HepG2 (cell line): ENCODE results near the gene SPINK5. TPM values are rescaled to one million over a fixed set of nuclear protein-coding genes. Genes with fewer than 3 reads are reported as not detected.

Source experiments
- ATAC-seq: fragments of 200-7000 bp; cut with Tn5 transposase; 3 replicates; pipeline ENCODE4 v1.9.1; 2020; ENCODE audit warnings: mild to moderate bottlenecking, moderate library complexity
- BruUV-seq: library from RNA; stranded (reverse); fragments of 400-500 nt; replicated peaks from 2 replicates; lab custom pipeline; 2021; lab: Mats Ljungman, UMichigan
- CTCF ChIA-PET: fragments of 300-600 bp; formaldehyde crosslinking; extraction: SDS; loops from one replicate; lab custom pipeline; 2021; ENCODE audit warnings: low total read pairs, inconsistent platforms, low intra/inter-chr PET ratio; lab: Yijun Ruan, JAX
- POLR2A ChIA-PET: fragments of 350-600 bp; sonication (Branson Sonifier 250); formaldehyde crosslinking; loops from one replicate; lab custom pipeline; 2020; ENCODE audit warnings: antibody characterized with exemption, inconsistent platforms; lab: Yijun Ruan, JAX
- DNase-seq: peaks from one replicate; pipeline ENCODE4 v3.0.0-alpha.2; 2015; ENCODE audit warnings: low spot score
- FAIRE-seq: peaks from 3 replicates; lab custom pipeline; 2011; peaks lifted over from hg19 to GRCh38; lab: Jason Lieb, UNC
- H2AFZ ChIP-seq: one replicate; pipeline ENCODE4 v1.6.1; 2011; ENCODE audit warnings: low read length, inconsistent platforms
- H3K27ac ChIP-seq: fragments of 300-600 bp; 3 replicates; pipeline ENCODE4 v1.8.0; 2011; ENCODE audit warnings: mixed run types, mild to moderate bottlenecking, mixed read lengths, low read length, inconsistent platforms; ENCODE audit not compliant: insufficient read depth; ENCODE audit errors: extremely low read length
- H3K27me3 ChIP-seq, 2 experiments: fragments of 200-600 bp in 1 of 2; 2 replicates in 1 of 2; 3 replicates in 1 of 2; pipeline versions ENCODE4 v1.6.0 to v1.8.0; 2011; ENCODE audit warnings: low read length in 2 of 2, mild to moderate bottlenecking in 2 of 2, moderate library complexity in 2 of 2, inconsistent platforms in 1 of 2; ENCODE audit not compliant: insufficient read depth in 2 of 2, control insufficient read depth in 1 of 2
- H3K36me3 ChIP-seq, 2 experiments: fragments of 200-600 bp in 1 of 2; replicated peaks in 1 of 2; 2 replicates in 1 of 2; 3 replicates in 1 of 2; pipeline versions ENCODE4 v1.5.1 to v1.8.0; 2011; ENCODE audit warnings: low read length in 2 of 2, inconsistent platforms in 1 of 2; ENCODE audit not compliant: insufficient read depth in 2 of 2, control insufficient read depth in 1 of 2
- H3K4me1 ChIP-seq: 2 replicates; pipeline ENCODE4 v1.5.1; 2012; ENCODE audit warnings: low read length, inconsistent platforms; ENCODE audit not compliant: insufficient read depth
- H3K4me2 ChIP-seq: 2 replicates; pipeline ENCODE4 v1.6.0; 2011; ENCODE audit warnings: low read depth, low read length, inconsistent platforms
- H3K4me3 ChIP-seq, 3 experiments: fragments of 200-600 bp in 1 of 3; sonication (generic), shearing (Covaris generic) in 1 of 3; replicated peaks in 1 of 3; 2 replicates each; pipeline ENCODE4 v1.5.1; 2011 to 2016; ENCODE audit warnings: low read length in 3 of 3, inconsistent platforms in 2 of 3, low read depth in 2 of 3, mild to moderate bottlenecking in 2 of 3, control low read depth in 1 of 3, mixed read lengths in 1 of 3; ENCODE audit not compliant: insufficient read depth in 1 of 3
- H3K79me2 ChIP-seq: one replicate; pipeline ENCODE4 v1.6.1; 2011; ENCODE audit warnings: low read length, inconsistent platforms; ENCODE audit not compliant: insufficient read depth
- H3K9ac ChIP-seq: 2 replicates; pipeline ENCODE4 v1.6.0; 2011; ENCODE audit warnings: mild to moderate bottlenecking, low read depth, low read length, inconsistent platforms; ENCODE audit not compliant: insufficient read depth
- H3K9me3 ChIP-seq: 2 replicates; pipeline ENCODE4 v1.5.1; 2012; ENCODE audit warnings: mild to moderate bottlenecking, low read length
- H4K20me1 ChIP-seq: 2 replicates; pipeline ENCODE4 v1.6.0; 2011; ENCODE audit warnings: inconsistent platforms, mild to moderate bottlenecking, low read length, moderate library complexity; ENCODE audit not compliant: insufficient read depth
- GMEB2 ChIP-seq: IDR thresholded peaks from 2 replicates; pipeline ENCODE4 v1.6.1; 2016; ENCODE audit warnings: missing biosample characterization, missing genetic modification reagents, low read depth
- SETDB1 ChIP-seq: sonication (generic); formaldehyde crosslinking; IDR thresholded peaks from 2 replicates; pipeline ENCODE4 v1.5.1; 2020; ENCODE audit warnings: missing genetic modification reagents, mild to moderate bottlenecking, borderline replicate concordance
- SP2 ChIP-seq: sonication (generic); formaldehyde crosslinking; IDR thresholded peaks from 2 replicates; pipeline ENCODE4 v1.5.1; 2020; ENCODE audit warnings: mild to moderate bottlenecking, missing genetic modification reagents
- U2AF2 ChIP-seq: fragments of 200-400 bp; formaldehyde crosslinking; IDR thresholded peaks from 2 replicates; pipeline ENCODE4 v1.6.1; 2017; ENCODE audit warnings: low read depth, mild to moderate bottlenecking, low read length
- ZNF10 ChIP-seq: sonication (generic); formaldehyde crosslinking; IDR thresholded peaks from 2 replicates; pipeline ENCODE4 v1.4.0; 2020; ENCODE audit warnings: mild to moderate bottlenecking, low read depth, missing genetic modification reagents, borderline replicate concordance
- ZNF557 ChIP-seq: sonication (generic); formaldehyde crosslinking; IDR thresholded peaks from 2 replicates; pipeline ENCODE4 v1.4.0; 2020; ENCODE audit warnings: missing genetic modification reagents
- ZNF614 ChIP-seq: IDR thresholded peaks from 2 replicates; pipeline ENCODE4 v1.6.1; 2018; ENCODE audit warnings: missing biosample characterization, missing genetic modification reagents, inconsistent platforms, borderline replicate concordance
- WGBS: methylation state at CpG from one replicate; pipeline ENCODE4 v1.1.6; 2017; ENCODE audit warnings: low lambda C conversion rate; 5-methylcytosine and 5-hydroxymethylcytosine counted together
- in situ Hi-C: cut with HindIII; loops from 2 replicates; pipeline ENCODE4 v1.10.0; 2017; ENCODE audit warnings: low pct_unique_long_range_greater_than_20kb; ENCODE audit not compliant: extremely low pct_ligation_motif_present
- intact Hi-C: fragments of 100-400 bp; cut with micrococcal nuclease; formaldehyde crosslinking; loops from one replicate; pipeline ENCODE4 v1.10.0; 2022; ENCODE audit not compliant: unreplicated experiment
- polyA plus RNA-seq, 8 experiments: library from polyadenylated mRNA; depleted of rRNA in 3 of 8; stranded (reverse) in 7 of 8; unstranded in 1 of 8; fragments of >200 nt; fragmentation: Illumina TruSeq in 4 of 8; extraction: Trizol in 4 of 8; gene quantifications; 2 replicates each; pipeline versions ENCODE4 v1.2.1 to v1.2.3, GENCODE V29; 2011 to 2016; ENCODE audit warnings: low read depth in 4 of 8, missing spikeins in 1 of 8, mixed read lengths in 1 of 8; ENCODE audit not compliant: insufficient read depth in 1 of 8
- total RNA-seq, 5 experiments: library from RNA; depleted of rRNA; stranded (reverse); fragments of >200 nt; fragmentation: Illumina TruSeq; extraction: Trizol; gene quantifications; 2 replicates each; pipeline ENCODE4 v1.2.3, GENCODE V29; 2016; ENCODE audit warnings: low read depth in 1 of 5

SPINK5 gene
- total and polyA plus RNA-seq, 2 of the 13 experiments (the other 11 are each of a cell fraction or from before 2014, with no cell fraction given): 0.03 TPM; not detected in 1

- Histone ChIP-seq H3K79me2 (no peaks in the 10 kb centered on the region), H3K4me3 (no peak overlapping the region), H2AFZ (no peak overlapping the region), H3K9ac (no peak overlapping the region), H3K36me3 (no peaks in the 10 kb centered on the region), H3K27ac (no peak overlapping the region), H3K27me3 (no peaks in the 10 kb centered on the region), H3K9me3 (no peaks in the 10 kb centered on the region), H3K4me1 (no peaks in the 10 kb centered on the region), H3K4me2 (no peak overlapping the region), H4K20me1 (no peaks in the 10 kb centered on the region)
- TF ChIP-seq U2AF2 (no peak), ZNF557 (CRISPR knock-in tag) (no peak), GMEB2 (CRISPR knock-in tag) (no peak), ZNF10 (CRISPR knock-in tag) (no peak)
- in situ Hi-C loops (loop anchor here (10.0 kb wide), 1 partner anchor 198 kb away; no protein-coding TSS in a partner anchor), intact Hi-C loops (loop anchor here (5.0 kb wide), 3 partner anchors 229 to 306 kb away; no protein-coding TSS in a partner anchor)
- CTCF ChIA-PET: interaction anchor here (1.1 kb wide), 1 partner anchor 555 kb away, joined by 3 read pairs; no protein-coding TSS in a partner anchor
- DNase-seq (no peak), FAIRE-seq (no peak), ATAC-seq (no peak)
- POLR2A ChIA-PET: no interaction called here
- 5% methylated on average over 2 of the region's 2 CpGs for WGBS
- no TSS peak for BruUV-seq
Observed at GRCh38 chr5:148176480-148176879, 112.7 kb downstream of the SPINK5 start.

- TF ChIP-seq SP2 (no peak), SETDB1 (CRISPR knock-in tag) (no peak), ZNF614 (CRISPR knock-in tag) (no peak)
- H4K20me1 ChIP-seq: no peaks in the 10 kb centered on the region
- no peak overlapping the region for H3K4me3 ChIP-seq
- H3K4me2 ChIP-seq: no peak overlapping the region
- ATAC-seq (no peak), DNase-seq (no peak), FAIRE-seq (no peak)
- no peak overlapping the region for H3K9ac ChIP-seq
- in situ Hi-C loops (loop anchor here (10.0 kb wide), 1 partner anchor 198 kb away; no protein-coding TSS in a partner anchor), intact Hi-C loops (loop anchor here (5.0 kb wide), 3 partner anchors 230 to 305 kb away; no protein-coding TSS in a partner anchor)
- no peaks in the 10 kb centered on the region for H3K79me2 ChIP-seq
- no peaks in the 10 kb centered on the region for H3K4me1 ChIP-seq
- BruUV-seq: no TSS peak
- no peak overlapping the region for H3K27ac ChIP-seq
- no peaks in the 10 kb centered on the region for H3K9me3 ChIP-seq
- no peak overlapping the region for H2AFZ ChIP-seq
- ChIA-PET CTCF (no interaction called here), POLR2A (no interaction called here)
- no peaks in the 10 kb centered on the region for H3K36me3 ChIP-seq
- 46% methylated on average over 1 of the region's 1 CpG for WGBS
- H3K27me3 ChIP-seq: no peaks in the 10 kb centered on the region
Observed at GRCh38 chr5:148177207-148177606, 113.4 kb downstream of the SPINK5 start.
